PC-3 (cell line): ENCODE data around the gene GPR132. TPM values are rescaled to one million over a fixed set of nuclear protein-coding genes. Genes with fewer than 3 reads are reported as not detected.

Experiments used
- ATAC-seq: fragments of 200-7000 bp; cut with Tn5 transposase; 2 replicates; pipeline ENCODE4 v1.9.1; 2020; ENCODE audit warnings: mild to moderate bottlenecking, moderate library complexity
- BruUV-seq: library from RNA; stranded (reverse); fragments of 400-500 nt; replicated peaks from 2 replicates; lab custom pipeline; 2021; lab: Mats Ljungman, UMichigan
- CTCF ChIA-PET: fragments of 300-600 bp; sonication (Branson Sonifier 250); formaldehyde crosslinking; loops from one replicate; lab custom pipeline; 2022; ENCODE audit warnings: antibody characterized with exemption; lab: Charles Lee
- POLR2A ChIA-PET: fragments of 300-600 bp; sonication (Branson Sonifier 250); formaldehyde crosslinking; loops from one replicate; lab custom pipeline; 2022; ENCODE audit warnings: antibody characterized with exemption; ENCODE audit not compliant: unreplicated experiment; lab: Charles Lee
- DNase-seq: peaks from one replicate; pipeline ENCODE4 v3.0.0-alpha.2; 2015
- H2AFZ ChIP-seq: fragments of 300-600 bp; sonication (generic); 2 replicates; pipeline ENCODE4 v1.6.0; 2016; ENCODE audit warnings: antibody characterized with exemption, low read length
- H3F3A ChIP-seq: fragments of 300-600 bp; sonication (generic); one replicate; pipeline ENCODE4 v1.6.0; 2017; ENCODE audit warnings: antibody characterized with exemption, low read length, control low read depth, mild to moderate bottlenecking; ENCODE audit not compliant: unreplicated experiment
- H3K27ac ChIP-seq: fragments of 300-600 bp; sonication (generic); 2 replicates; pipeline ENCODE4 v1.5.1; 2016; ENCODE audit warnings: mild to moderate bottlenecking, low read length
- H3K27me3 ChIP-seq: fragments of 300-600 bp; sonication (generic); 2 replicates; pipeline ENCODE4 v1.6.1; 2016; ENCODE audit warnings: low read length, mixed read lengths
- H3K36me3 ChIP-seq: fragments of 300-600 bp; sonication (generic); 2 replicates; pipeline ENCODE4 v1.6.1; 2016; ENCODE audit warnings: low read depth, mixed run types, low read length, mixed read lengths
- H3K4me1 ChIP-seq: fragments of 300-600 bp; sonication (generic); 2 replicates; pipeline ENCODE4 v1.5.1; 2016; ENCODE audit warnings: low read length; ENCODE audit not compliant: insufficient read depth
- H3K4me2 ChIP-seq: fragments of 300-600 bp; sonication (generic); 2 replicates; pipeline ENCODE4 v1.6.0; 2016; ENCODE audit warnings: low read length
- H3K4me3 ChIP-seq: fragments of 300-600 bp; sonication (generic); 2 replicates; pipeline ENCODE4 v1.5.1; 2016; ENCODE audit warnings: mild to moderate bottlenecking, low read length, mixed read lengths
- H3K79me2 ChIP-seq: fragments of 300-600 bp; sonication (generic); 2 replicates; pipeline ENCODE4 v1.6.1; 2017; ENCODE audit warnings: low read length, mixed read lengths
- H3K9ac ChIP-seq: fragments of 300-600 bp; sonication (generic); 2 replicates; pipeline ENCODE4 v1.6.0; 2016; ENCODE audit warnings: mild to moderate bottlenecking, low read length
- H3K9me2 ChIP-seq: fragments of 300-600 bp; sonication (generic); replicated peaks from 2 replicates; pipeline ENCODE4 v1.6.1; 2016; ENCODE audit warnings: mixed run types, low read length, mixed read lengths
- H3K9me3 ChIP-seq: fragments of 300-600 bp; sonication (generic); 2 replicates; pipeline ENCODE4 v1.6.1; 2016; ENCODE audit warnings: low read length, mixed read lengths
- H4K20me1 ChIP-seq: fragments of 300-600 bp; sonication (generic); 2 replicates; pipeline ENCODE4 v1.6.1; 2016; ENCODE audit warnings: low read length, mixed read lengths
- CTCF ChIP-seq: fragments of 300-600 bp; sonication (generic); conservative IDR thresholded peaks from 2 replicates; pipeline ENCODE4 v1.5.1; 2017; ENCODE audit warnings: antibody characterized with exemption, low read depth, mild to moderate bottlenecking, low read length
- EZH2 ChIP-seq: fragments of 300-600 bp; sonication (generic); IDR thresholded peaks from one replicate; pipeline ENCODE4 v1.6.1; 2017; ENCODE audit warnings: antibody characterized with exemption, mild to moderate bottlenecking, low read length; ENCODE audit not compliant: unreplicated experiment
- EZH2phosphoT487 ChIP-seq: fragments of 300-600 bp; sonication (generic); IDR thresholded peaks from 2 replicates; pipeline ENCODE4 v1.6.1; 2018; ENCODE audit warnings: mild to moderate bottlenecking, antibody characterized with exemption, low read length, borderline replicate concordance
- intact Hi-C: fragments of 100-400 bp; cut with micrococcal nuclease; formaldehyde crosslinking; loops from 2 replicates; pipeline ENCODE4 v1.9.0; 2023
- total RNA-seq: library from RNA; depleted of rRNA; stranded (reverse); fragments of >200 nt; gene quantifications from 2 replicates; pipeline ENCODE4 v1.2.3, GENCODE V29; 2014

Gene GPR132
- total RNA-seq, 1 experiment from 2014 or later = 0.04 TPM

DNA sequence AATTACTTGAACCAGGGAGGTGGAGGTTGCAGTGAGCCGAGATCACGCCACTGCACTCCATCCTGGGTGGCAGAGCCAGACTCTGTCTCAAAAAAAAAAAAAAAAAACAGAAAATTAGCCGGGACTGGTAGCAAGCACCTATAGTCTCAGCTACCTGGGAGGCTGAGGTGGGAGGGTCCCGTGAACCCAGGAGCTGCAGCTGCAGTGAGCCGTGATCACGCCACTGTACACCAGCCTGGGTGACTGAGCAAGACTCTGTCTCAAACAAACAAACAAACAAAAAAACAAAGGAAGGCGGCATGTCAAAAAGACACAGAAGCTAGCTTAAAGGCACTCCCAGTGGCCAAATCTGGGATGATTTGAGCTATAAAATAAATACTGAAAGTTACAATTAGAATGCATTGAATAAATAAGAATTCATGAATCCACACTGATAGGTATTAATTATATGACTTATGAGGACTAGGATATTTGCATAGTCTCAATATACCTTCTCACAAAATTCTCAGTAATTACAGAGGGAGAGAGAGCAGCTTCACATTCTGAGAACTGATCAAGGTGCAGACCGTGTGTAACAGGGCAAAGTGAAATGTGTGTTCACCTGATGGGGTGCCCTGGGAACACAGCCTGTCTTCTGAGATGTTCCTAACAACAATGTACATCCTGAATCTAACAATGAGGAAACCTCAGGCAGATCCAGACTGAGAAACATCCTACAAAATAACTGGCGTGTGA is 42.7 kb upstream of the GPR132 start:
- DNase-seq (no peak), ATAC-seq (peak; percentile 35; the same call in 1 of the 2 replicates)
- Histone ChIP-seq H3K9ac (no peak overlapping the region), H3F3A (no peaks in the 10 kb centered on the region), H3K9me2 (no peaks in the 10 kb centered on the region), H3K4me2 (no peak overlapping the region), H4K20me1 (no peaks in the 10 kb centered on the region), H3K4me3 (no peak overlapping the region), H3K27me3 (peaks cover 7% of the 10 kb centered on the region; the same call in 1 of the 2 replicates), H2AFZ (no peak overlapping the region), H3K79me2 (no peaks in the 10 kb centered on the region), H3K27ac (no peak overlapping the region), H3K4me1 (no peaks in the 10 kb centered on the region), H3K9me3 (no peaks in the 10 kb centered on the region), H3K36me3 (no peaks in the 10 kb centered on the region)
- TF ChIP-seq EZH2phosphoT487 (no peak), CTCF (no peak; the same call in 1 of the 2 replicates), EZH2 (no peak)
- CTCF ChIA-PET = interaction anchor here (0.5 to 1.5 kb wide), 5 partner anchors 18 to 80 kb away, joined by 3 to 4 read pairs (median 3); no protein-coding TSS in a partner anchor
- POLR2A ChIA-PET = interaction anchor here (0.6 kb wide), 1 partner anchor 76 kb away, joined by 4 read pairs; no protein-coding TSS in a partner anchor
- no TSS peak for BruUV-seq
- intact Hi-C loops = no loop called here

- no peaks in the 10 kb centered on the region for H3K4me1 ChIP-seq
- DNase-seq = no peak
- H4K20me1 ChIP-seq = no peaks in the 10 kb centered on the region
- ChIA-PET CTCF (interaction anchor here (0.5 to 1.5 kb wide), 4 partner anchors 17 to 42 kb away, joined by 3 to 4 read pairs (median 3); no protein-coding TSS in a partner anchor), POLR2A (no interaction called here)
- no peak overlapping the region for H3K9ac ChIP-seq
- H2AFZ ChIP-seq = no peak overlapping the region
- no peak overlapping the region for H3K4me2 ChIP-seq
- no peaks in the 10 kb centered on the region for H3K9me3 ChIP-seq
- ATAC-seq = no peak
- H3K36me3 ChIP-seq = no peaks in the 10 kb centered on the region
- H3K27me3 ChIP-seq = peaks cover 7% of the 10 kb centered on the region; the same call in 1 of the 2 replicates
- no peak overlapping the region for H3K27ac ChIP-seq
- no peaks in the 10 kb centered on the region for H3K79me2 ChIP-seq
- no peaks in the 10 kb centered on the region for H3F3A ChIP-seq
- BruUV-seq = no TSS peak
- H3K4me3 ChIP-seq = no peak overlapping the region
- TF ChIP-seq EZH2 (no peak), EZH2phosphoT487 (no peak), CTCF (no peak)
- intact Hi-C loops = no loop called here
- no peaks in the 10 kb centered on the region for H3K9me2 ChIP-seq
Observed at GRCh38 chr14:105107351-105107750, 42.1 kb upstream of the GPR132 start.

- no TSS peak for BruUV-seq
- POLR2A ChIA-PET = no interaction called here
- intact Hi-C loops = no loop called here
Observed at GRCh38 chr14:105105158-105105557, 39.9 kb upstream of the GPR132 start.

More at GRCh38 chr14:105105158-105105557, 39.9 kb upstream of the GPR132 start:
- no peaks in the 10 kb centered on the region for H3F3A ChIP-seq
- no peak overlapping the region for H2AFZ ChIP-seq
- no peak overlapping the region for H3K4me2 ChIP-seq
- no peak overlapping the region for H3K4me3 ChIP-seq
- no peak overlapping the region for H3K27ac ChIP-seq
- H3K79me2 ChIP-seq = no peaks in the 10 kb centered on the region
- H3K27me3 ChIP-seq = peaks cover 7% of the 10 kb centered on the region; the same call in 1 of the 2 replicates
- DNase-seq (no peak), ATAC-seq (no peak)
- H3K4me1 ChIP-seq = no peaks in the 10 kb centered on the region
- no peaks in the 10 kb centered on the region for H4K20me1 ChIP-seq
- CTCF ChIA-PET = no interaction called here
- no peaks in the 10 kb centered on the region for H3K36me3 ChIP-seq
- no peaks in the 10 kb centered on the region for H3K9me3 ChIP-seq
- no peak overlapping the region for H3K9ac ChIP-seq
- no peaks in the 10 kb centered on the region for H3K9me2 ChIP-seq
- no peak for TF ChIP-seq EZH2phosphoT487
- no peak for TF ChIP-seq EZH2
- TF ChIP-seq CTCF = no peak
